Esophagus (tissue), 2 donors: Measurements from ENCODE around the gene ICAM3. TPM values are rescaled to one million over a fixed set of nuclear protein-coding genes. Genes with fewer than 3 reads are reported as not detected.
A peak's percentile ranks its signal among the peaks of the same experiment; 100 is the strongest.

Experiments
- H3K27ac ChIP-seq, 2 donors: one replicate each; pipeline ENCODE4 v1.5.1; 2013; ENCODE audit warnings: low read depth in 2 of 2, mild to moderate bottlenecking in 2 of 2, inconsistent platforms in 1 of 2, low read length in 1 of 2, moderate library complexity in 1 of 2
- H3K27me3 ChIP-seq, 2 donors: one replicate each; pipeline ENCODE4 v1.6.1; 2013; ENCODE audit warnings: low read length in 2 of 2, control low read depth in 1 of 2, mild to moderate bottlenecking in 1 of 2; ENCODE audit not compliant: insufficient read depth in 2 of 2, control insufficient read depth in 1 of 2
- H3K36me3 ChIP-seq, 2 donors: one replicate each; pipeline ENCODE4 v1.6.1; 2013; ENCODE audit warnings: low read length in 1 of 2; ENCODE audit not compliant: control insufficient read depth in 2 of 2, insufficient read depth in 2 of 2
- H3K4me1 ChIP-seq, 2 donors: one replicate each; pipeline ENCODE4 v1.6.1; 2013; ENCODE audit warnings: low read length in 1 of 2; ENCODE audit not compliant: control insufficient read depth in 2 of 2, insufficient read depth in 2 of 2
- H3K4me3 ChIP-seq, 2 donors: one replicate each; pipeline ENCODE4 v1.5.1; 2013; ENCODE audit warnings: low read length in 2 of 2, mild to moderate bottlenecking in 2 of 2, low read depth in 1 of 2, moderate library complexity in 1 of 2
- H3K9me3 ChIP-seq, 2 donors: one replicate each; pipeline ENCODE4 v1.6.1; 2013; ENCODE audit warnings: mild to moderate bottlenecking in 2 of 2, low read depth in 1 of 2, low read length in 1 of 2, moderate library complexity in 1 of 2; ENCODE audit not compliant: control insufficient read depth in 2 of 2, insufficient read depth in 1 of 2
- WGBS, 2 donors: extraction: QIAGEN DNeasy Blood & Tissue Kit; methylation state at CpG; one replicate each; pipeline ENCODE4 v1.1.7; 2013; 5-methylcytosine and 5-hydroxymethylcytosine counted together
- polyA plus RNA-seq, 2 donors: library from polyadenylated mRNA; stranded (reverse); fragments of 200-250 nt; gene quantifications; one replicate each; pipeline ENCODE4 v1.2.3, GENCODE V29; 2013
- donor health status: healthy with polysubstance abuse.
- donor health status: Bipolar disorder and iron deficiency.

Gene ICAM3
- polyA plus RNA-seq, 2 donors: 3.8 to 5.8 TPM

DNA sequence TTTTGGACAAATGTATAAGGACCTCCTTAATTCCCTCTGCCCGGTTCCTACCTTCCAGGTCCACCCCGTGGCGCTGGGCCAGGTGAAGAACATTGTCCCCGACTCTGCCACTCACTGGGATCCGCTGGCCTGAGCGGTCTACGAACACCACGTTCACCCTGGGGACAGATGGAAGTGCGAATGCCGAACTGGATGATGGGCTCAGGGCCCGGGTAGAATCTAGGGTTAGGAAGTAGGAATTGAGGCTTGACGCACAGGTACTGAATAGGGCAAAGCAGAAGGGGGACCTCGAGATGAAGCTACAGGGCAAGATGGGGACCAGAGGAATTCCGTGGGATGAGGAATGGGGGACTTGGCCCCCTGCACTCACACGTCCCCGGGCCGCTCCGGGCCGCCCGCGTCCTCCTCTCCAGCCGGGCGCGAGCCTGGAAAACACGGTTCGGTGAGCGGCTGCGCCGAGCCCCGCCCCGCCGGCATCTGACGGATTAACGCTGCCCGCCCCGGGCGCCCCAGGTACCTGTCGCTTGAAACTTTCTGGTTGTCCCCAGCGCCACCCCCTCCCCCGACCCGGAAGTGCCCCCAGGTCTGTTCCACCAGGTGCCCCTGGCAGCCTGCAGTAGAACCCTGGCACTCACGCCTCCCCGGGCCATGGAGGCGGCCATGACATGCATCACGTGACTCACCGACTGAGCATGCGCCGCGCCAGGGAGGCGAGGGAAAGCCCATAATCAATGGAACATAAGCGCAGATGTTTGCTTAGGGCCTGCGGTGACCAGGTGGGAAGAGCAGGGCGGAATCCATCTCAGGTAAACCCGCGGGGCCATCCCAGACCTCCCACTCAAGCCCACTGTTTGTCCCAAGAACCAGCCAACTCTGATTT lies 23.8 kb downstream of the ICAM3 start, which contains the start of gene FDX2:
Gene FDX2, minus strand, starts transcription at position 681 of the 880 bp plus-strand sequence. Its CDS starts 19 bp downstream, at position 662.
- H3K9me3 ChIP-seq: no peaks in the 10 kb centered on the region
- peaks cover 0 to 2% of the 10 kb centered on the region in 2 donors for H3K4me1 ChIP-seq
- H3K4me3 ChIP-seq: peak within 1 kb of the TSS; percentile 68 to 88
- WGBS, 2 donors: 1% methylated on average over 39 to 55 of the region's 55 CpGs
- H3K27ac ChIP-seq: peak within 1 kb of the TSS; percentile 19 to 59
- H3K27me3 ChIP-seq: no peaks in the 10 kb centered on the region
- peaks cover 4 to 22% of the 10 kb centered on the region in 2 donors for H3K36me3 ChIP-seq

DNA sequence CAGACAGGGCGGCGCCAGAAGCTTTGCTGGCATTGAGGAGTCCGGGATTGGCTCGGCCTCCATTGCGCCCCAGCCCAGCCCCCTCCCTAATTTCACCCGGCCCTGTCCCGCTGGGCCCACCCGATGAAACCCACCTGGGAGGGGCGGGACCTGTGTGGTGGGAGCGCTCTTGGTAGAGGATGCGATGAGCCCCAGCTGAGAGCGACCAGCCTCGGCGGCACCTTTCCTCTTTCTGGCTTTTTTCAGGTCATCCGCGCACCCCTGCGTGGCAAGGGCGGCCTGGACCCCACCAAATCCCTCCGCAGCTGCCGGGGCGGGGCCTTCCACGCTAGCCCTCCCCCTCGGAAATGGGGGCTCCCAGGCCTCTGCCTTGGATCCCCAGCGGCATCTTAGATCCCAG lies 30.0 kb downstream of the ICAM3 start, which contains the start of gene ZGLP1:
Gene ZGLP1, minus strand, starts transcription at position 393 of the 400 bp plus-strand sequence.
- Histone ChIP-seq H3K27me3 (no peaks in the 10 kb centered on the region), H3K4me1 (no peaks in the 10 kb centered on the region), H3K4me3 (no peak within 1 kb of the TSS), H3K36me3 (peaks cover 3 to 9% of the 10 kb centered on the region in 2 donors), H3K27ac (no peak within 1 kb of the TSS), H3K9me3 (no peaks in the 10 kb centered on the region)
- WGBS, 2 donors: 89 to 93% methylated on average over 24 of the region's 24 CpGs

DNA sequence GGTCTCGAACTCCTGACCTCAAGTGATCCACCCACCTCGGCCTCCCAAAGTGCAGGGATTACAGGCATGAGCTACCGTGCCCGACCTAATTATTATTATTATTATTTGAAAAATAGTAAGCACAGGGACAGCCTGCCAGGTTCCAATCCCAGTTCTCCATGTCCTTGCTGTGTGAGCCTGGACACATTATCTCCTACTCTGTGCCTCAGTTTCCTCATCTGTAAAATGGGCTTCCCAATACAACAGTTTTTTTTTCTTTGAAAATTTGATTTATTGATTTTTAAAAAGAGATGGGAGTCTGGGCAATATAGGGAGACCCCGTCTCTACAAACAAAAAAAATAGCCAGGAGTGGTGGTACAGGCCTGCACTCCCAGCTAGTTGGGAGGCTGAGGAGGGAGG lies 33.1 kb downstream of the ICAM3 start:
- WGBS, 2 donors: 91 to 95% methylated on average over 5 of the region's 5 CpGs
- no peak overlapping the region for H3K27ac ChIP-seq
- no peaks in the 10 kb centered on the region for H3K27me3 ChIP-seq
- peaks cover 3 to 9% of the 10 kb centered on the region in 2 donors for H3K36me3 ChIP-seq
- no peak overlapping the region for H3K4me3 ChIP-seq
- no peaks in the 10 kb centered on the region for H3K4me1 ChIP-seq
- no peaks in the 10 kb centered on the region for H3K9me3 ChIP-seq

DNA sequence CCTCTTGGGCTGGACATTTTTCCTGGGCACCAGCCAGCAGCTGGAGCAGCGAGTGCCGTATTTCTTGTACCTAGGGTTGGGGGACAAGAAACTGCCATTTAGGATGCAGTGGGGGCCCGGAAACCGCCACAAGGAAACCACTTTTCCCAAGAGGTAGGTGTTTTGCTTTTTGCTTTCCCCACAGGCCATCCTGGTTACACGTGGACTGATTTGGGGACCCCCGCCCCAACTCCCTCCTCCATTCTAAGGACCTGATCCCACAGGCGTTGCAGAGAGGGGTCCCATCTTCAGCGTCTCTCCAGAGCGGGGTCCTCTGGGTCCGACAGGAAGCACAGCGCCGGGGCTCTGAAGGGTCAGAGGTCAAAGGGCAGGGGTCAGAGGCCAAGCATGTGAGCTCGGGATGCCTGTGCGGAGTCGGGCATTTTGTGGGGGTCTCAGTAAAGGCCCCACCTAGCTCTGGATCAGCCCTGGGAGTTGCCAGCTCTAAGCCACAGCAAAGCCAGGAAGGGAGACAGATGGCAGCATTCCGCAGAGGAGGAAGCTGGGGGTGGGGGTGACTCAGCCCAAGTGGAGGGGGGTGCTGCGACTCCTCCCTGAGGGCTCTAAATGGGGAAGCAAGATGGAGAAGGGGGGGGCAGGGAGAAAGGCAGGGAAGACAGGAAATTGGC lies 34.2 kb downstream of the ICAM3 start:
- no peaks in the 10 kb centered on the region for H3K4me1 ChIP-seq
- no peaks in the 10 kb centered on the region for H3K27me3 ChIP-seq
- H3K36me3 ChIP-seq: peaks cover 0 to 2% of the 10 kb centered on the region in 2 donors
- WGBS, 2 donors: 79 to 81% methylated on average over 17 of the region's 17 CpGs
- no peak overlapping the region for H3K27ac ChIP-seq
- no peaks in the 10 kb centered on the region for H3K9me3 ChIP-seq
- no peak overlapping the region for H3K4me3 ChIP-seq

DNA sequence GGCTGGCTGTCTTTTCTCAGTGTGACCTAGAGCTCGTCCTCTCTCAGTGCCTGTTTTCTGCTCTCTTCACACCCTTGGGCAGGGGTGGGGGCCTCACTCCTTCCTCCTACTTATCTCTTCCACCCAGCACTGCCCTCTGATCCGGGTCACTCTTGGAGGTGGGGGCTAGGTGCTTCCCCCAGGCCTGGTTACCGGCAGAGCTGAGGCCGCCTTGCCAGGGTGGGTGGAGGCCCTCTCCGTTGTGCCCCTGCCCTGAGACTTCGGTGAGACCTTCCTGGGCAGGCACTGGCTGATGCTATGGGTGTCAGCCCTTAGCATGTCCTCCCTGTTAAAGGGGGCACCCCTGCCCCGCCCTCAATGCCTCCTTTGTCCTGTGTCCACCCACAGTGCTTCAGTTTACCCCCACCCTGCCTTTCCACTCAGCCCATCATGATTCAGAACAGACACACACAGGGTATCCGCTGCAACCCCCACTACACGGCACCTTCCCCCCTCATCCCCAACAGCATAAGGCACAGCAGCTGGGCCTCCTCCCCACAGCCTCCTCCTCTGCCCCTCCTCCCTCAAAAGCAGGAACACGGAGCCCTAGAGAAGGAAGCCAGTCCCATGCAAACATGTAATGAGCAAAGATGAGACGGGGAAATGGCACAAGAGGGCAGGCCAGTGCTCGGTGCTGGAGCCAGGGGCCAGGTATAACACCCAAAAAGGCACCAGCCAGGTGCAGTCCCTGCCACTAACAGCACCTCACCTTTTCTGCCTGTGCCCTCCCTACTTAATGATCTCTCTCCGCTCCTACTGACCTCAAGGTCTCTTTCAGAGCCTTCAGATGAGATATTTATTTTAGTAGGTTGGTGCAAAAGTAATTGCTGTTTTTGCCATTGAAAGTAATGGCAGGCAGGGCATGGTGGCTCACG lies 39.6 kb downstream of the ICAM3 start:
- Histone ChIP-seq H3K36me3 (no peaks in the 10 kb centered on the region), H3K4me3 (no peak overlapping the region), H3K27ac (no peak overlapping the region), H3K27me3 (no peaks in the 10 kb centered on the region), H3K9me3 (no peaks in the 10 kb centered on the region), H3K4me1 (peaks cover 0 to 12% of the 10 kb centered on the region in 2 donors)
- WGBS, 2 donors: 45 to 51% methylated on average over 14 of the region's 14 CpGs

DNA sequence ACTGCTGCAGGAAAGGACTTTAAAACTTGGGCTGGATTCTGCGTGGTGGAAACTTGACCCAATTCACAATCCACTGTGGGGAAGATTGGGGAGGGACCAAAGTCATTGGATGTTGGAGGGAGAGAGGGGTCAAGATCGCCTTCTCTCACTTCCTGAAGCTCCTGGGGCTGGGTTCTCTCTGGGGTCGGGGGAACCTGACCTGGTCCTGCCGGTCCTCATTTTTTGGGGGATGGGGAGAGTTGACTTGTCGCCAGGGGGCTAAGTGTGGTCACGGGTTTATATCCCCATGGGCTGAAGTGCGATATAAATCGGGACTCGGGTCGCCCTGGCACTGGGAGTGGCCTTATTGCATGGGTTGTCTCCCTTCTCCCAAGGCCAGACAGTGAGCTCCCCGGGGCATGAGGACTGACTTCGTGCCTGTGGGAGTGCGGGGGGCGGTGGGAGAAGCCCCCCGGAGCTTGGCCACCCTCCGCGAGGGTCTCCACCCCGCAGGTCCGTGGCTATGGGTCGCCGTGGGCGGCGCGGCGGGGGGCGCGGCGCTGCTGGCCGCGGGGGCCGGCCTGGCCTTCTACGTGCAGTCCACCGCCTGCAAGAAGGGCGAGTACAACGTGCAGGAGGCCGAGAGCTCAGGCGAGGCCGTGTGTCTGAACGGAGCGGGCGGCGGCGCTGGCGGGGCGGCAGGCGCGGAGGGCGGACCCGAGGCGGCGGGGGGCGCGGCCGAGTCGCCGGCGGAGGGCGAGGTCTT lies 43.4 kb downstream of the ICAM3 start:
- H3K27ac ChIP-seq: no peak overlapping the region
- peak overlapping the region; percentile 13 to 28 for H3K4me3 ChIP-seq
- 6 to 10% methylated on average over 50 to 58 of the region's 58 CpGs for WGBS, 2 donors
- H3K27me3 ChIP-seq: peaks cover 0 to 10% of the 10 kb centered on the region in 2 donors
- H3K4me1 ChIP-seq: peaks cover 2 to 36% of the 10 kb centered on the region in 2 donors
- H3K36me3 ChIP-seq: no peaks in the 10 kb centered on the region
- peaks cover 0 to 14% of the 10 kb centered on the region in 2 donors for H3K9me3 ChIP-seq

DNA sequence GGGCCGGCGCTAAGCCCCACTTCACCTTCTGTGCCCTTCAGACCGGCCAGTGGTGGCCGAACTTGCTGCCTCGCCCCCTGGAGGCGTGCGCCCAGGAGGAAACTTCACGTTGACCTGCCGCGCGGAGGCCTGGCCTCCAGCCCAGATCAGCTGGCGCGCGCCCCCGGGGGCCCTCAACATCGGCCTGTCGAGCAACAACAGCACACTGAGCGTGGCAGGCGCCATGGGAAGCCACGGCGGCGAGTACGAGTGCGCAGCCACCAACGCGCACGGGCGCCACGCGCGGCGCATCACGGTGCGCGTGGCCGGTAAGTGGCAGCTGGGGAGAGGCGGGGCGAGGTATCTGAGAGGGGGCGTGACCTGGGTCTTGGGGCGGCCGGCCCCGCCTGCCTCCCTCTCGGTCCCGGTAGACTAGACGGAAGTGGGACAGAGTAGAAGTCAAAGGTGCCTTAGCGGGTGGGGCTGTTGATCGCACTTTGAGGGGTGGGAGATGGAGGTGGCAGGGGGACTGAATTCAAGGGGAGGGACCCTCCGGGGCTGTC lies 44.0 kb downstream of the ICAM3 start:
- 2 to 4% methylated on average over 48 of the region's 48 CpGs for WGBS, 2 donors
- Histone ChIP-seq H3K4me1 (peaks cover 6 to 42% of the 10 kb centered on the region in 2 donors), H3K9me3 (peaks cover 0 to 14% of the 10 kb centered on the region in 2 donors), H3K27ac (no peak overlapping the region), H3K4me3 (peak overlapping the region; percentile 13 to 28), H3K27me3 (peaks cover 0 to 10% of the 10 kb centered on the region in 2 donors), H3K36me3 (no peaks in the 10 kb centered on the region)

DNA sequence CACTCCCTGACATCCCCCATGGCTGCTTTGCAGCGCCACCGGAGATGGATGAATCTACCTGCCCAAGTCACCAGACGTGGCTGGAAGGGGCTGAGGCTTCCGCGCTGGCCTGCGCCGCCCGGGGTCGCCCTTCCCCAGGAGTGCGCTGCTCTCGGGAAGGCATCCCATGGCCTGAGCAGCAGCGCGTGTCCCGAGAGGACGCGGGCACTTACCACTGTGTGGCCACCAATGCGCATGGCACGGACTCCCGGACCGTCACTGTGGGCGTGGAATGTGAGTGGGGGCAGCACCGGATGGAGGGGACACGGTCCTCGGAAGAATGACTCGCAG lies 45.1 kb downstream of the ICAM3 start:
- no peaks in the 10 kb centered on the region for H3K36me3 ChIP-seq
- 10 to 13% methylated on average over 25 of the region's 25 CpGs for WGBS, 2 donors
- H3K9me3 ChIP-seq: peaks cover 0 to 15% of the 10 kb centered on the region in 2 donors
- H3K27ac ChIP-seq: no peak overlapping the region
- H3K4me1 ChIP-seq: peaks cover 15 to 49% of the 10 kb centered on the region in 2 donors
- no peak overlapping the region for H3K4me3 ChIP-seq
- H3K27me3 ChIP-seq: peaks cover 0 to 15% of the 10 kb centered on the region in 2 donors
